ENCODE results near the gene ELN.

- TF ChIP-seq CTCF (IDR thresholded peaks at IDR 0.05; ENCODE audit: extremely low read depth in 1 of 2, insufficient read depth in 1 of 2, low read depth in 1 of 2, low read length in 2 of 2) (no peak), MAX (IDR thresholded peaks at IDR 0.05; ENCODE audit: insufficient read depth, insufficient read length) (no peak)
These were observed 13.0 kb downstream of the ELN start for GRCh38 chr7:74040791-74041520.

Measured in endothelial cell of umbilical vein (primary cell).